BLaER1 treated with 17β-estradiol and CSF1 and Interleukin-3, amounts not matched to agents 10 nM and 100 nM (cell line): ENCODE measurements around the gene RIIAD1.
A peak's percentile ranks its signal among the peaks of the same experiment; 100 is the strongest.
"Not testable (repeated sequence)": the region's sequence is repeated elsewhere in the genome, so short reads cannot be mapped to it uniquely, and the experiment has no call there.

ENCODE experiments used
- H3K27ac ChIP-seq, 11 experiments: shearing (Covaris generic); formaldehyde crosslinking; 2 replicates each; pipeline ENCODE4 v1.8.1; 2022
- H3K27me3 ChIP-seq, 11 experiments: shearing (Covaris generic); formaldehyde crosslinking; 2 replicates each; pipeline ENCODE4 v1.8.1; 2022
- H3K36me3 ChIP-seq, 11 experiments: shearing (Covaris generic); formaldehyde crosslinking; 2 replicates each; pipeline ENCODE4 v1.8.1; 2022
- H3K4me1 ChIP-seq, 10 experiments: shearing (Covaris generic); formaldehyde crosslinking; 2 replicates each; pipeline ENCODE4 v1.8.1; 2022
- H3K4me2 ChIP-seq, 11 experiments: shearing (Covaris generic); formaldehyde crosslinking; 2 replicates each; pipeline ENCODE4 v1.8.1; 2022
- H3K4me3 ChIP-seq, 10 experiments: shearing (Covaris generic); formaldehyde crosslinking; 2 replicates each; pipeline ENCODE4 v1.8.1; 2022
- H3K9ac ChIP-seq, 11 experiments: shearing (Covaris generic); formaldehyde crosslinking; 2 replicates each; pipeline ENCODE4 v1.8.1; 2022
- H3K9me3 ChIP-seq, 11 experiments: shearing (Covaris generic); formaldehyde crosslinking; replicated peaks in 1 of 11; 2 replicates each; pipeline ENCODE4 v1.8.1; 2022
- H4K20me1 ChIP-seq, 11 experiments: shearing (Covaris generic); formaldehyde crosslinking; 2 replicates each; pipeline ENCODE4 v1.8.1; 2022
- Cebpa-rat ChIP-seq, 11 experiments: shearing (Covaris generic); IDR thresholded peaks; 2 replicates each; pipeline ENCODE4 v1.8.1; 2022

The RIIAD1 gene

DNA sequence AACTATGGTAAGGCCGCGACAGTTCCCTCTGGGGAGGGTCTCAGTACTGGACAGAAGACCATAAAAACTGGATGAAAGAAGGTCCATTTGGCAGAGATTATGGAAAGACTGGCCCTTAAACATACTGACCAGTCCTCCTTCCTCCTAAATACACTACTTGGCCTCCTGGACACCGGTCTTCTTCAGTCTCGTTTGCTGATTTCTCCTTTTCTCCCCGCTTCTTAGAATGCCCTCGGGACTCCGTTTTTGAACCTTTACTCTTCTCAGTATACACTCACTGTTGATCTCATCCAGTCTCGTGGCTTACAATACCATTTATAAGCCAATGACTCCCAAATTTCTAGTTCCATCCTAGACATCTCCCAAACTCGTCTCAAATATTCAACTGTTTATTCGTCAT is 42.7 kb downstream of the RIIAD1 start:
- H3K4me3 ChIP-seq: peak overlapping the region; percentile 66 to 94 (median 82)
- peaks cover 28 to 35% (median 33%) of the 10 kb centered on the region in 11 experiments for H3K36me3 ChIP-seq
- H3K27me3 ChIP-seq: no peaks in the 10 kb centered on the region
- H3K4me2 ChIP-seq: peak overlapping the region; percentile 85 to 97 (median 91)
- H4K20me1 ChIP-seq: no peaks in the 10 kb centered on the region
- no peaks in the 10 kb centered on the region for H3K9me3 ChIP-seq
- peaks cover 20 to 29% (median 22%) of the 10 kb centered on the region in 10 experiments for H3K4me1 ChIP-seq
- TF ChIP-seq Cebpa-rat (IDR thresholded peaks at IDR 0.05): no peak
- peak overlapping the region; percentile 83 to 92 (median 88) for H3K9ac ChIP-seq
- peak overlapping the region; percentile 76 to 89 (median 84) for H3K27ac ChIP-seq

DNA sequence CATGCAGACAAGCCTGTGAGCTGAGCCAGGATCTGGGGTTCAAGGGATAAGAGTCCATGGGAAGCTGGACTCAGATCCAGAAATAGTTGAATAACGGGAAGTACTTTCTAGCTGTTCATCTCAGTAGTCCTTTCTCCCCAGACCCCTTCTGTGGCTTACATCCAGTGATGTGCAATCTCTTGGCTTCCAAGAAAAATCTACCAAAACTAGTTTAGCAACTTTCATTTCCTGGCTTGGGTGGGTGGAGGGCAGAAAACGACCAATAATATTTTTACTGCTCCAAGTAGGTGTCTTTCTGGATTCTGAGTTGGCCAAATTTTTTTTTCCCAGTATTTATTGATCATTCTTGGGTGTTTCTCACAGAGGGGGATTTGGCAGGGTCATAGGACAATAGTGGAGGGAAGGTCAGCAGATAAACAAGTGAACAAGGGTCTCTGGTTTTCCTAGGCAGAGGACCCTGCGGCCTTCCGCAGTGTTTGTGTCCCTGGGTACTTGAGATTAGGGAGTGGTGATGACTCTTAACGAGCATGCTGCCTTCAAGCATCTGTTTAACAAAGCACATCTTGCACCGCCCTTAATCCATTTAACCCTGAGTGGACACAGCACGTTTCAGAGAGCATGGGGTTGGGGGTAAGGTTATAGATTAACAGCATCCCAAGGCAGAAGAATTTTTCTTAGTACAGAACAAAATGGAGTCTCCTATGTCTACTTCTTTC is 47.2 kb downstream of the RIIAD1 start:
- H4K20me1 ChIP-seq, H3K4me3 ChIP-seq, H3K9me3 ChIP-seq, H3K27me3 ChIP-seq, H3K36me3 ChIP-seq, H3K9ac ChIP-seq, H3K27ac ChIP-seq: not testable (repeated sequence)
- peaks cover 7 to 14% (median 9%) of the 10 kb centered on the region in 10 experiments for H3K4me1 ChIP-seq
- 0 out of 22 replicates have a peak overlapping the region, but pooled peaks of 3 of the 11 experiments have one; percentile 1 to 18 (median 1) for H3K4me2 ChIP-seq

- not testable (repeated sequence) for H3K4me2 ChIP-seq, H3K36me3 ChIP-seq, H4K20me1 ChIP-seq, H3K27me3 ChIP-seq, H3K27ac ChIP-seq, H3K9me3 ChIP-seq, H3K9ac ChIP-seq, H3K4me1 ChIP-seq, H3K4me3 ChIP-seq
These were observed 47.9 kb downstream of the RIIAD1 start for GRCh38 chr1:151769270-151769669.

DNA sequence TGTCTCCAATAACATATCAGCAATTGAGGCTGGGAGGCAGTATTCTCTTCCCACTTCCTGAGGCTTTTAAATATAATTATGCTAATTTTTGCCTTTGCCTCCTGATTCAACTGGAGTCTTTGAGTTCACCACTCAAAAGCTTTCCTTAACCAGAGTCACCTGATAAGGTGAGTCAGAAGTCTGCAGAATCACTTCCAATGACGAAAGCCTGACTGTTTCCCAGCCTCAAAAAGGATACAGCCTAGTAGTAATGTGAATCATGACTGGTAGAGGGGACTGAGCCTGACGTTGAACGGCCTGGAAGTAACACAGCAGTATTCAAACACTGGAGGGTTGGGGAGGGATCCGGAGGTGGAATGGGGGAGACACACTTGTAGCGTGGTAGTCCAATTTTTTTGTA is 52.4 kb downstream of the RIIAD1 start:
- H3K4me2 ChIP-seq: no peak overlapping the region
- H3K27me3 ChIP-seq: no peaks in the 10 kb centered on the region
- TF ChIP-seq Cebpa-rat (IDR thresholded peaks at IDR 0.05): no peak

DNA sequence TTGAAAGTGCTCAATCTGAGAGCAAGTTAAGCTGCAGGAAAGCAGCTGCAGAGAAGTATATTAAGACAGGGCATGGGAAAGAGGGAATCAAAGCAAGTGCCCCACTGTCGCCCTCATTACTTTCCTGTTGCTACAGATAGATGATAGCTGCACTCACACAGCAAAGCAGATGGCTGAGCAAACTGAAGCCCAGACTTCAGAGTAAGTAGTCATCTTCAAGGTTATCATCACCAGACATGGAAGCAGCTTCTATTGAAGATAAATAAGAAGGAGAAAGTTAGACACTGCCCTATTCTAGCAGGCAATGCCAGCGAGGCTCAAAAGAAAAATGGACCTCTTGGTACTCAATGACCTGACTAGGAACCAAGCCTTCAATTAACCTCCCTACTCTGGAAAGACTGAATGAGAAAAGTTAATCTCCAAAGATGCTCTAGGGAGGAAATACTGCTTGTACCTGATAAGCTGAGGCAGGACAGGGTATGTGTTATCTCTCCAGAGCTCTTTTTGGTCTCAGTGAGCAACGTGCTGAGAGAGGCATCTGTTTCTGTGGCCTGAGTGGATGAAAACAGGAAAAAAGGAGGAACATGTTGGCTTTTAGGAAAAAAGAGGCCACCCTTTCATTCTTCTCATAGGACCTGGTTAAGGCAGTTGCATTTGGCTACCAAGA is 53.1 kb downstream of the RIIAD1 start:
- peaks cover 0 to 2% (median 0%) of the 10 kb centered on the region in 10 experiments; a peak in 1 of 20 replicates for H3K4me1 ChIP-seq
- no peaks in the 10 kb centered on the region for H4K20me1 ChIP-seq
- H3K9ac ChIP-seq: no peak overlapping the region
- no peak overlapping the region for H3K4me2 ChIP-seq
- no peak for TF ChIP-seq Cebpa-rat (IDR thresholded peaks at IDR 0.05)
- H3K27me3 ChIP-seq: no peaks in the 10 kb centered on the region
- H3K27ac ChIP-seq: no peak overlapping the region
- peaks cover 0 to 2% (median 0%) of the 10 kb centered on the region in 11 experiments; a peak in 2 of 22 replicates for H3K9me3 ChIP-seq
- peaks cover 0 to 34% (median 22%) of the 10 kb centered on the region in 11 experiments; a peak in 11 of 22 replicates for H3K36me3 ChIP-seq
- H3K4me3 ChIP-seq: no peak overlapping the region

More for the DNA sequence above, 52.4 kb downstream of the RIIAD1 start:
- H3K9ac ChIP-seq: no peak overlapping the region
- peaks cover 0 to 33% (median 21%) of the 10 kb centered on the region in 11 experiments; a peak in 11 of 22 replicates for H3K36me3 ChIP-seq
- peaks cover 0 to 3% (median 0%) of the 10 kb centered on the region in 11 experiments; a peak in 2 of 22 replicates for H3K9me3 ChIP-seq
- H3K4me3 ChIP-seq: no peak overlapping the region
- H4K20me1 ChIP-seq: no peaks in the 10 kb centered on the region
- no peaks in the 10 kb centered on the region for H3K4me1 ChIP-seq
- no peak overlapping the region for H3K27ac ChIP-seq

DNA sequence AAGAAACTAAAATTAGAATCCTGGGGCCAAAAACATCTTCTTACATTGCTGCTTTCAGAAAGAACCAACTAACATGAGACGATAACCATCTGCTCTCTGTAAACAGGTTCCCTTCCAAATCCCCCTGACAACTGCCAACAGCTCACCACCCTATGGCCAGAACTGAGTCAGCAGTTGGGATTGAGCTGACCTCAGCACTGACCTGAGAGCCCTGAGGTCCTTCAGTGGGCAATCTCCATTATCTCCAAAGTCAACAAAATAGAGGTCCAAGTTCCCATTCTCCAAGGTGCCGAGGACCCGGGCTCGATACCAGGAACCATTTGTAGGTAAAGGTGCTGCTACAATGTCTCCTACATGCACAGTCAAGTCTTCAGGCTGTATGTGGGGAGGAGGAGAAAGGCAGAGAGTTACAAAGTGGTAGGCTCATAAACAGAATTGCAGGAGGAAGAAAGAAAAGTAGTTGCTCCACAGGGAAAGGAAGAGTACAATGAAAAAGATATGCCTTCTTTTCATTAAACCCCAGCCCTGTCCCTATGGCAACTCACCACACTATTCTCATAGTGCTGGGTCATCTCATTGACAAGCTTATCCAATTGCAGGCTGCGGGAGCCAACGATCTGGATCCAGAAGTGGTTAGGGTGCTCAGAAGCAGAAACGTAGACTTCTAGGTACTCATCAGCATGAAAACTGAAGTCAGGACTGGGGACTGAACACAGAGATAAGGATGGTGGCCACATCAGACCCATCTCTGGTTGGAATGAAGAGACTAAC is 54.8 kb downstream of the RIIAD1 start:
- no peak for TF ChIP-seq Cebpa-rat (IDR thresholded peaks at IDR 0.05)
- Histone ChIP-seq H3K4me2 (no peak overlapping the region), H3K9ac (no peak overlapping the region), H3K4me1 (peaks cover 5 to 14% (median 8%) of the 10 kb centered on the region in 10 experiments; a peak in 16 of 20 replicates), H3K27ac (no peak overlapping the region), H3K4me3 (no peak overlapping the region), H3K27me3 (no peaks in the 10 kb centered on the region), H3K9me3 (no peaks in the 10 kb centered on the region), H4K20me1 (no peaks in the 10 kb centered on the region), H3K36me3 (peaks cover 0 to 34% (median 22%) of the 10 kb centered on the region in 11 experiments; a peak in 11 of 22 replicates)

DNA sequence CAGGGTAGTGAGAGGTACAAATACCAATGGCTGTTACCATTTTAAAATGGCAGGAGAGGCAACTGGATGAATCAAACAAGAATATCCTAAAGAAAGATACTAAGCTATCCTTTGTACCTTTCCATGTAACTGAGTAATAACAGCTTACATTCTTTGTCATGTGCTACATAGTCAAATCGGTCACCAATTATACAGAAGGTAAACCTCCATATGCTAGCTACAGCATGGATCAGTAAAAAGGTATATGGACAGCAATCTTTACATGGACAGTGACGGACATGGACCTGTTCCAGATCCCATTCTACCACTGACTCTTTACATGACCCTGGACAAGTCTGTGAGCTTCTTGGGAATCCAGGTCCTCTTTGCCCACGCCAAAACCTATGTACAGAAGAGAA is 55.3 kb downstream of the RIIAD1 start:
- Histone ChIP-seq H3K36me3 (peaks cover 0 to 34% (median 22%) of the 10 kb centered on the region in 11 experiments; a peak in 11 of 22 replicates), H4K20me1 (no peaks in the 10 kb centered on the region), H3K4me3 (no peak overlapping the region), H3K27ac (no peak overlapping the region), H3K27me3 (no peaks in the 10 kb centered on the region), H3K4me1 (peaks cover 5 to 19% (median 8%) of the 10 kb centered on the region in 10 experiments; a peak in 16 of 20 replicates), H3K9me3 (no peaks in the 10 kb centered on the region), H3K9ac (no peak overlapping the region), H3K4me2 (no peak overlapping the region)
- TF ChIP-seq Cebpa-rat (IDR thresholded peaks at IDR 0.05): no peak

- no peak overlapping the region for H3K27ac ChIP-seq
- no peak overlapping the region for H3K9ac ChIP-seq
- TF ChIP-seq Cebpa-rat (IDR thresholded peaks at IDR 0.05): no peak
- no peak overlapping the region for H3K4me3 ChIP-seq
- no peak overlapping the region for H3K4me2 ChIP-seq
- H3K9me3 ChIP-seq: no peaks in the 10 kb centered on the region
- peaks cover 5 to 21% (median 8%) of the 10 kb centered on the region in 10 experiments; a peak in 17 of 20 replicates for H3K4me1 ChIP-seq
- no peaks in the 10 kb centered on the region for H4K20me1 ChIP-seq
- H3K27me3 ChIP-seq: no peaks in the 10 kb centered on the region
- H3K36me3 ChIP-seq: peaks cover 0 to 34% (median 22%) of the 10 kb centered on the region in 11 experiments; a peak in 11 of 22 replicates
These were observed 56.0 kb downstream of the RIIAD1 start for GRCh38 chr1:151777317-151777716.
